PC-9 (cell line): ENCODE measurements around the gene CRAT. TPM values are rescaled to one million over a fixed set of nuclear protein-coding genes. Genes with fewer than 3 reads are reported as not detected.

ENCODE experiments used
- BruUV-seq: library from RNA; stranded (reverse); fragments of 400-500 nt; replicated peaks from 2 replicates; lab custom pipeline; 2021; lab: Mats Ljungman, UMichigan
- CTCF ChIA-PET: fragments of 300-600 bp; sonication (Branson Sonifier 250); formaldehyde crosslinking; loops from one replicate; lab custom pipeline; 2022; ENCODE audit warnings: antibody characterized with exemption; lab: Charles Lee
- POLR2A ChIA-PET: fragments of 300-600 bp; sonication (Branson Sonifier 250); formaldehyde crosslinking; loops from one replicate; lab custom pipeline; 2022; ENCODE audit warnings: antibody characterized with exemption; ENCODE audit not compliant: unreplicated experiment; lab: Charles Lee
- DNase-seq, 2 experiments: peaks; one replicate each; pipeline versions ENCODE4 v3.0.0 to v3.0.0-alpha.2; 2015 to 2022; ENCODE audit warnings: mixed read lengths in 1 of 2
- H2AFZ ChIP-seq: fragments of 200-600 bp; sonication (generic); 2 replicates; pipeline ENCODE4 v1.8.1; 2017; ENCODE audit warnings: antibody characterized with exemption
- H3F3A ChIP-seq: fragments of 200-600 bp; sonication (generic); 2 replicates; pipeline ENCODE4 v1.8.1; 2017; ENCODE audit warnings: antibody characterized with exemption, mild to moderate bottlenecking, low read depth; ENCODE audit not compliant: insufficient read depth
- H3K27ac ChIP-seq: fragments of 200-600 bp; sonication (generic); 2 replicates; pipeline ENCODE4 v1.6.1; 2016; ENCODE audit warnings: mixed run types
- H3K27me3 ChIP-seq: fragments of 200-600 bp; sonication (generic); 2 replicates; pipeline ENCODE4 v1.6.1; 2016; ENCODE audit warnings: low read depth, mixed run types; ENCODE audit not compliant: insufficient read depth
- H3K36me3 ChIP-seq: fragments of 200-600 bp; sonication (generic); 2 replicates; pipeline ENCODE4 v1.6.1; 2016; ENCODE audit warnings: low read depth, mixed run types
- H3K4me1 ChIP-seq: fragments of 200-600 bp; sonication (generic); replicated peaks from 2 replicates; pipeline ENCODE4 v1.6.1; 2016; ENCODE audit warnings: mixed run types; ENCODE audit not compliant: insufficient read depth
- H3K4me2 ChIP-seq: fragments of 200-600 bp; sonication (generic); 2 replicates; pipeline ENCODE4 v1.6.1; 2017; ENCODE audit warnings: mixed run types
- H3K4me3 ChIP-seq: fragments of 200-600 bp; sonication (generic); 2 replicates; pipeline ENCODE4 v1.6.1; 2016; ENCODE audit warnings: mixed run types
- H3K79me2 ChIP-seq: fragments of 200-600 bp; sonication (generic); 2 replicates; pipeline ENCODE4 v1.6.1; 2017; ENCODE audit warnings: low read depth, mixed run types
- H3K9me2 ChIP-seq: fragments of 200-600 bp; sonication (generic); 2 replicates; pipeline ENCODE4 v1.8.1; 2017; ENCODE audit warnings: mild to moderate bottlenecking; ENCODE audit not compliant: insufficient read depth
- H3K9me3 ChIP-seq: fragments of 200-600 bp; sonication (generic); 2 replicates; pipeline ENCODE4 v1.8.1; 2016; ENCODE audit warnings: low read depth; ENCODE audit not compliant: insufficient read depth
- H4K20me1 ChIP-seq: fragments of 200-600 bp; sonication (generic); 2 replicates; pipeline ENCODE4 v1.8.1; 2017; ENCODE audit not compliant: insufficient read depth
- EZH2 ChIP-seq: fragments of 200-600 bp; sonication (generic); IDR thresholded peaks from 2 replicates; pipeline ENCODE4 v1.8.0; 2017; ENCODE audit warnings: antibody characterized with exemption, low read depth
- intact Hi-C: fragments of 100-400 bp; cut with micrococcal nuclease; formaldehyde crosslinking; loops from one replicate; pipeline ENCODE4 v1.10.0; 2022; ENCODE audit not compliant: unreplicated experiment
- total RNA-seq: library from RNA; stranded (reverse); gene quantifications from 2 replicates; pipeline ENCODE4 v1.2.3, GENCODE V29; 2021
- TF ChIP-seq, protein P1 (sequence below): fragments of 200-600 bp; sonication (generic); conservative IDR thresholded peaks from 2 replicates; pipeline ENCODE4 v1.6.1; 2017; ENCODE audit warnings: mixed run types, antibody characterized with exemption, mild to moderate bottlenecking, moderate library complexity

The CRAT gene
- total RNA-seq, 1 experiment from 2014 or later: 40.3 TPM

- no peak overlapping the region for H2AFZ ChIP-seq
- H3K79me2 ChIP-seq: peaks cover 24% of the 10 kb centered on the region
- TF ChIP-seq, protein P1, sequence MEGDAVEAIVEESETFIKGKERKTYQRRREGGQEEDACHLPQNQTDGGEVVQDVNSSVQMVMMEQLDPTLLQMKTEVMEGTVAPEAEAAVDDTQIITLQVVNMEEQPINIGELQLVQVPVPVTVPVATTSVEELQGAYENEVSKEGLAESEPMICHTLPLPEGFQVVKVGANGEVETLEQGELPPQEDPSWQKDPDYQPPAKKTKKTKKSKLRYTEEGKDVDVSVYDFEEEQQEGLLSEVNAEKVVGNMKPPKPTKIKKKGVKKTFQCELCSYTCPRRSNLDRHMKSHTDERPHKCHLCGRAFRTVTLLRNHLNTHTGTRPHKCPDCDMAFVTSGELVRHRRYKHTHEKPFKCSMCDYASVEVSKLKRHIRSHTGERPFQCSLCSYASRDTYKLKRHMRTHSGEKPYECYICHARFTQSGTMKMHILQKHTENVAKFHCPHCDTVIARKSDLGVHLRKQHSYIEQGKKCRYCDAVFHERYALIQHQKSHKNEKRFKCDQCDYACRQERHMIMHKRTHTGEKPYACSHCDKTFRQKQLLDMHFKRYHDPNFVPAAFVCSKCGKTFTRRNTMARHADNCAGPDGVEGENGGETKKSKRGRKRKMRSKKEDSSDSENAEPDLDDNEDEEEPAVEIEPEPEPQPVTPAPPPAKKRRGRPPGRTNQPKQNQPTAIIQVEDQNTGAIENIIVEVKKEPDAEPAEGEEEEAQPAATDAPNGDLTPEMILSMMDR: no peak
- no peak for TF ChIP-seq EZH2
- no peaks in the 10 kb centered on the region for H3K36me3 ChIP-seq
- DNase-seq: no peak
- H3F3A ChIP-seq: peaks cover 24% of the 10 kb centered on the region; the same call in 1 of the 2 replicates
- H3K27me3 ChIP-seq: no peaks in the 10 kb centered on the region
- BruUV-seq: no TSS peak
- peaks cover 15% of the 10 kb centered on the region for H3K4me1 ChIP-seq
- H4K20me1 ChIP-seq: no peaks in the 10 kb centered on the region
- ChIA-PET POLR2A (no interaction called here), CTCF (no interaction called here)
- H3K9me3 ChIP-seq: no peaks in the 10 kb centered on the region
- H3K4me2 ChIP-seq: 0 out of 2 replicates have a peak overlapping the region, but pooled peaks have one; percentile 95
- H3K9me2 ChIP-seq: no peaks in the 10 kb centered on the region
- no peak overlapping the region for H3K27ac ChIP-seq
- H3K4me3 ChIP-seq: no peak overlapping the region
- intact Hi-C loops: no loop called here
Observed at GRCh38 chr9:129108805-129109536, 1.6 kb downstream of the CRAT start.

DNA sequence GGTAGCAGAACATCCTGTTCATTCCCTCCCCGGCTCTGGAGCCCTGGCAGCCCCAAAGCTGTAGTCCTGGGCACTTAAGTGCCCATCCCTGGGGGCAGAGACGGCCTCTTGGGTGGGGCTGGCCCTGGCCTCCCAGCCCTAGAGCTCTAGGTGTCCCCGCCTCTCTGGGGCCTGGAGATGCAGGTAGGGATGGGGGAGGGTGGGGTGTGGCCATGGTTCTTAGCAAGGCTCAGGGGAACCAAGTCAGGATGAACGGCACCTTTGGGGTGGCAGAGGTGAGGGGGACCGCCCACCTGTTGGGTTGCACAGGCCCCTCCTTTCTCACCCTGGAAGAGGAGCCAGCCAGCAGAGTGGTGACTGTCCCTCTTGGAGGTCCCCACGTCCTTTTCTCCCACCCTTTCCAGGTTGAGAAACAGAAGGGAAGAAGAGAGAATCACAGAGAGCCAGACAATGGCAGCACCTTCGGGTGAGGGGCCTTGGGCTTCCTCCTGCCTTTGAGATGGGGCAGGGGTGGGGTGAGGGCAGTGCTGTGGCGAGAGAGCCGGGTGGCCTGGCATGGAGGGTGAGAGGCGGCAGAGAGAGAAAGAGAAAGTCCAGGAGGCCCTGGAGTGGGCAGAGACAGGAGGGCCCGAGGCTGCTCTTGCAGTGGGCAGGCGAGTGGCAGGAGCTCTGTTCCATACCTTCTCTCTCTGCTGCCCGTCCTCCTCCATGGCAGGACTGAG lies 2.3 kb downstream of the CRAT start:
- H3K4me1 ChIP-seq: peaks cover 22% of the 10 kb centered on the region
- H3K27me3 ChIP-seq: no peaks in the 10 kb centered on the region
- intact Hi-C loops: no loop called here
- peaks cover 22% of the 10 kb centered on the region; the same call in 1 of the 2 replicates for H3F3A ChIP-seq
- no peak overlapping the region for H3K27ac ChIP-seq
- BruUV-seq: no TSS peak
- H3K9me2 ChIP-seq: no peaks in the 10 kb centered on the region
- no peak overlapping the region for H3K4me3 ChIP-seq
- H2AFZ ChIP-seq: no peak overlapping the region
- peaks cover 16% of the 10 kb centered on the region for H3K79me2 ChIP-seq
- H3K4me2 ChIP-seq: no peak overlapping the region
- no peaks in the 10 kb centered on the region for H3K36me3 ChIP-seq
- H4K20me1 ChIP-seq: no peaks in the 10 kb centered on the region
- TF ChIP-seq, protein P1: no peak
- TF ChIP-seq EZH2: no peak
- ChIA-PET CTCF (no interaction called here), POLR2A (interaction anchor here (0.6 kb wide), 1 partner anchor 503 kb away, joined by 7 read pairs; no protein-coding TSS in a partner anchor)
- H3K9me3 ChIP-seq: no peaks in the 10 kb centered on the region
- no peak for DNase-seq

GRCh38 chr9:129107651-129108050 lies 2.9 kb downstream of the CRAT start:
- BruUV-seq: no TSS peak
- POLR2A ChIA-PET: interaction anchor here (0.6 kb wide), 1 partner anchor 504 kb away, joined by 7 read pairs; no protein-coding TSS in a partner anchor
- intact Hi-C loops: no loop called here

More at GRCh38 chr9:129107651-129108050, 2.9 kb downstream of the CRAT start:
- no peak overlapping the region for H3K4me3 ChIP-seq
- peaks cover 22% of the 10 kb centered on the region; the same call in 1 of the 2 replicates for H3F3A ChIP-seq
- no peak overlapping the region for H3K27ac ChIP-seq
- H3K4me2 ChIP-seq: no peak overlapping the region
- H3K4me1 ChIP-seq: peaks cover 26% of the 10 kb centered on the region
- DNase-seq: no peak
- H3K36me3 ChIP-seq: no peaks in the 10 kb centered on the region
- CTCF ChIA-PET: no interaction called here
- no peaks in the 10 kb centered on the region for H4K20me1 ChIP-seq
- no peaks in the 10 kb centered on the region for H3K9me3 ChIP-seq
- TF ChIP-seq, protein P1: no peak
- no peak for TF ChIP-seq EZH2
- no peaks in the 10 kb centered on the region for H3K9me2 ChIP-seq
- H3K27me3 ChIP-seq: no peaks in the 10 kb centered on the region
- no peak overlapping the region for H2AFZ ChIP-seq
- peaks cover 10% of the 10 kb centered on the region for H3K79me2 ChIP-seq
